Measurements from ENCODE around the gene AP4E1. TPM values are rescaled to one million over a fixed set of nuclear protein-coding genes. Genes with fewer than 3 reads are reported as not detected.

Gene AP4E1
- total and polyA plus RNA-seq, 2 donors (not counting 3 experiments of a cell fraction or from before 2014, with no cell fraction given), result 1.6 to 9.8 TPM

DNA sequence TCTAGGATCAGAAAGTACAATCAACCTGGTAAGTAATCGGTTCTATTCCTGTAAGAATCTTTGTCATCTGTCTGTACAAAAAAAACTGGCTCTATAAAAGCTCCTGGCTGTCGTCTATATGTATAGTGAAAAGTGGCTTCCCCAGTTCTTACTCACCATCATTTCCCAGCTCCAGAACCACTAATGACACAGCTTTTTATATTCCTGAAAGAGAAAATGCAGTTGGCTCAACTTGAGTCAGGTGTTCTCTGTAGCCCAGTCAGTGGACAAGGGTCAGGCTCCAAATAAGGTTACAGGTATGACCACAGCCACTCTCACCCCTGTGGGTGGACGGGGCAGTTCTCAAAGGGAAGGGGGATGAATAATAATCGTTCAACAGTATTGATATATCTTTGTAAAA is 85.1 kb downstream of the AP4E1 start:
- BruUV-seq (replicated peaks), result no TSS peak
- intact Hi-C loops (cut with micrococcal nuclease), result no loop called here
- Histone ChIP-seq H3K4me1 (ENCODE audit: control insufficient read depth, extremely low read depth, insufficient read depth, low read length) (no peaks in the 10 kb centered on the region), H4K20me1 (replicated peaks; ENCODE audit: control insufficient read depth, extremely low read depth, insufficient read depth, low read length) (no peaks in the 10 kb centered on the region), H3K36me3 (ENCODE audit: control insufficient read depth in 2 of 2, extremely low read depth in 1 of 2, insufficient read depth in 2 of 2, low read length in 2 of 2) (peaks cover 0 to 2% of the 10 kb centered on the region in 2 experiments), H3K4me3 (replicated peaks in 1 of 3; ENCODE audit: insufficient read depth in 1 of 3, low read depth in 1 of 3, low read length in 3 of 3) (no peak overlapping the region), H3K9ac (replicated peaks; ENCODE audit: extremely low read depth, insufficient read depth, low read length) (no peak overlapping the region), H3K4me2 (ENCODE audit: insufficient read depth, low read length) (no peak overlapping the region), H3K9me1 (replicated peaks; ENCODE audit: control insufficient read depth, extremely low read depth, insufficient read depth, low read length) (no peaks in the 10 kb centered on the region), H2AFZ (ENCODE audit: low read depth, low read length) (no peak overlapping the region), H3K9me3 (replicated peaks; ENCODE audit: control insufficient read depth, insufficient read depth, low read length) (no peaks in the 10 kb centered on the region), H3K27me3 (ENCODE audit: control insufficient read depth in 2 of 2, insufficient read depth in 2 of 2, low read length in 2 of 2) (no peaks in the 10 kb centered on the region), H3K27ac (ENCODE audit: insufficient read depth, low read depth, low read length) (no peak overlapping the region), H3K79me2 (ENCODE audit: control insufficient read depth, insufficient read depth, low read length) (no peaks in the 10 kb centered on the region)
- CTCF ChIA-PET, result interaction anchor here (0.7 kb wide), 1 partner anchor 8 kb away, joined by 3 read pairs; no protein-coding TSS in a partner anchor
- POLR2A ChIA-PET, result no interaction called here
- FAIRE-seq (no peak), DNase-seq (ENCODE audit: low read depth, low spot score) (no peak)
- TF ChIP-seq POLR2AphosphoS5 (IDR thresholded peaks at IDR 0.05; ENCODE audit: insufficient read depth, low read depth, low read length) (no peak), MAX (IDR thresholded peaks at IDR 0.05; ENCODE audit: insufficient read depth, insufficient read length) (no peak)
- dilution Hi-C loops (cut with MboI; ENCODE audit: extremely low pct_ligation_motif_present, low sequenced_read_pairs), result no loop called here

DNA sequence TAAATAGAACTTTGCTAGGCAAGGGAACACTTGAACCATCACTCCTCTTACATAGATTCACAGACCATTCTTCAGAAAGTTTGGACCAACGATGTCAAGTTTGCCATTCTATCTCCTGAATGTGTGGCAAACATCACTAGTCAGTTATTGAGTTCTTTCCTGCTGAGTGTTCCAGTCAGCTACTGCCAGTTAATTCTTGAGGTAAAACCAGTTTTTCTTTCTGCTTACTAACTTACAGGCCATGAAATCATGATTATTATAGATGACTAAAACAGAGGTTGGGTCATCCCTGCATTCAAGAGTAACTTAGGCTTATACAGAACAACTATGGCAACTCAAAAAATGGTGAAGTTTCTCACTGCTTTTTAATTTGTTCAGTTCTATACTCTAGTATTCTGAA is 88.2 kb downstream of the AP4E1 start:
- no peaks in the 10 kb centered on the region for H3K9me3 ChIP-seq (replicated peaks; ENCODE audit: control insufficient read depth, insufficient read depth, low read length)
- H3K36me3 ChIP-seq (ENCODE audit: control insufficient read depth in 2 of 2, extremely low read depth in 1 of 2, insufficient read depth in 2 of 2, low read length in 2 of 2), result peaks cover 0 to 2% of the 10 kb centered on the region in 2 experiments
- ChIA-PET POLR2A (no interaction called here), CTCF (no interaction called here)
- H2AFZ ChIP-seq (ENCODE audit: low read depth, low read length), result no peak overlapping the region
- no peak for FAIRE-seq
- intact Hi-C loops (cut with micrococcal nuclease) (no loop called here), dilution Hi-C loops (cut with MboI; ENCODE audit: extremely low pct_ligation_motif_present, low sequenced_read_pairs) (no loop called here)
- DNase-seq (ENCODE audit: low read depth, low spot score), result no peak
- H3K4me2 ChIP-seq (ENCODE audit: insufficient read depth, low read length), result no peak overlapping the region
- no peak overlapping the region for H3K9ac ChIP-seq (replicated peaks; ENCODE audit: extremely low read depth, insufficient read depth, low read length)
- BruUV-seq (replicated peaks), result no TSS peak
- no peak overlapping the region for H3K4me3 ChIP-seq (replicated peaks in 1 of 3; ENCODE audit: insufficient read depth in 1 of 3, low read depth in 1 of 3, low read length in 3 of 3)
- TF ChIP-seq FOS (IDR thresholded peaks at IDR 0.05; ENCODE audit: borderline replicate concordance, insufficient read depth, low read length), result no peak
- H4K20me1 ChIP-seq (replicated peaks; ENCODE audit: control insufficient read depth, extremely low read depth, insufficient read depth, low read length), result no peaks in the 10 kb centered on the region
- H3K27ac ChIP-seq (ENCODE audit: insufficient read depth, low read depth, low read length), result no peak overlapping the region
- no peaks in the 10 kb centered on the region for H3K27me3 ChIP-seq (ENCODE audit: control insufficient read depth in 2 of 2, insufficient read depth in 2 of 2, low read length in 2 of 2)
- H3K4me1 ChIP-seq (ENCODE audit: control insufficient read depth, extremely low read depth, insufficient read depth, low read length), result no peaks in the 10 kb centered on the region
- no peaks in the 10 kb centered on the region for H3K9me1 ChIP-seq (replicated peaks; ENCODE audit: control insufficient read depth, extremely low read depth, insufficient read depth, low read length)
- no peaks in the 10 kb centered on the region for H3K79me2 ChIP-seq (ENCODE audit: control insufficient read depth, insufficient read depth, low read length)

Measured in endothelial cell of umbilical vein (primary cell).